ENCODE measurements around the gene MYDGF. TPM values are rescaled to one million over a fixed set of nuclear protein-coding genes. Genes with fewer than 3 reads are reported as not detected.

The MYDGF gene
- total and polyA plus RNA-seq, 2 of the 13 experiments (the other 11 are each of a cell fraction or from before 2014, with no cell fraction given): 116 to 198 TPM

DNA sequence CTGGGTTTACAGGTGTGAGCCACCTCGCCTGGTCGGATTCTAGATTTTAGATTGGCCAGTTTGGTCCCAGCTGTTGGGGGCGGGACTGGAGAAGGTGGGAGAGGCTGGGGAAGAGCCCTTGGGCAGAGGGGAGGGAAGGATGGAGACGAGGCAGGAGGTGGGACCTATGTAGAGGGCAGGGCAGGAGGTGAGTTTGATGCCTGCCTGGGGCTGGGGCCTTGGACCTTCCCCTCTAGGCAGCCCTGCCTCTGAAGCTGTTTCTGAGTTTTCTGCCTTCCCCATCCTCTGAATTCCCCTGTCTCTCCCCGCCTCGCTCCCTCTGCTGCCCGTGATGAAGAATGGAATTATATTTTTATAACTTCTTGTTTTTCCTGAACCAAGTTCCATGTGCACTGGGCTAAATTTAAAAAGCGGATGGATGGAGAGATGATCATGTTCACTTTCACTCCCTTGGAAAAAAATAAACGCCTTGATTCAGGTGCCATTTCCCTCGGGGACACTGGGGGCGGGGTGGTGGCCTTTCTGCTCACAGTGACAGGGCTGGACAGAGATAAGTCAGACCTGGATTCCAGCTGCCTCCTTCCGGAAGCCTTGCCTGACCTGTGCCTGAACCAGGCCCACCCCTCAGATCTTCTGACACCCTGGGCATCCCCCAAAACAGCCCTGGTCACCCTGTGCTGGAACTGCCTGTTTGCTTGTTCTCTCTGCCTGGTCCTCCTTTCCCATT, 47.3 kb downstream of the MYDGF start (continued):
- TF ChIP-seq THAP7 (CRISPR knock-in tag; IDR thresholded peaks at IDR 0.05) (no peak), ELK4 (CRISPR knock-in tag; IDR thresholded peaks at IDR 0.05; ENCODE audit: borderline replicate concordance) (no peak), SIN3A (IDR thresholded peaks at IDR 0.05; ENCODE audit: borderline replicate concordance, low read depth, low read length) (no peak), SP140L (CRISPR knock-in tag; IDR thresholded peaks at IDR 0.05; ENCODE audit: borderline replicate concordance) (no peak), ATRX (CRISPR knock-in tag; IDR thresholded peaks at IDR 0.05; ENCODE audit: borderline replicate concordance) (no peak), ZNF589 (CRISPR knock-in tag; conservative IDR thresholded peaks at IDR 0.05) (no peak), ELF3 (CRISPR knock-in tag; IDR thresholded peaks at IDR 0.05) (0 out of 2 replicates have a peak, but pooled peaks have one; percentile 9), KLF15 (CRISPR knock-in tag; IDR thresholded peaks at IDR 0.05; ENCODE audit: borderline replicate concordance) (no peak), ZNF331 (CRISPR knock-in tag; IDR thresholded peaks at IDR 0.05) (no peak), GRHL1 (CRISPR knock-in tag; conservative IDR thresholded peaks at IDR 0.05) (no peak), IKZF4 (CRISPR knock-in tag; IDR thresholded peaks at IDR 0.05; ENCODE audit: borderline replicate concordance, low read depth, not compliant biosample characterization) (no peak), ZNF350 (CRISPR knock-in tag; IDR thresholded peaks at IDR 0.05; ENCODE audit: borderline replicate concordance, low read depth) (no peak)
- TF ChIP-seq, protein P1, sequence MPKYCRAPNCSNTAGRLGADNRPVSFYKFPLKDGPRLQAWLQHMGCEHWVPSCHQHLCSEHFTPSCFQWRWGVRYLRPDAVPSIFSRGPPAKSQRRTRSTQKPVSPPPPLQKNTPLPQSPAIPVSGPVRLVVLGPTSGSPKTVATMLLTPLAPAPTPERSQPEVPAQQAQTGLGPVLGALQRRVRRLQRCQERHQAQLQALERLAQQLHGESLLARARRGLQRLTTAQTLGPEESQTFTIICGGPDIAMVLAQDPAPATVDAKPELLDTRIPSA (CRISPR knock-in tag; IDR thresholded peaks at IDR 0.05; ENCODE audit: borderline replicate concordance): no peak
- TF ChIP-seq, protein P2, sequence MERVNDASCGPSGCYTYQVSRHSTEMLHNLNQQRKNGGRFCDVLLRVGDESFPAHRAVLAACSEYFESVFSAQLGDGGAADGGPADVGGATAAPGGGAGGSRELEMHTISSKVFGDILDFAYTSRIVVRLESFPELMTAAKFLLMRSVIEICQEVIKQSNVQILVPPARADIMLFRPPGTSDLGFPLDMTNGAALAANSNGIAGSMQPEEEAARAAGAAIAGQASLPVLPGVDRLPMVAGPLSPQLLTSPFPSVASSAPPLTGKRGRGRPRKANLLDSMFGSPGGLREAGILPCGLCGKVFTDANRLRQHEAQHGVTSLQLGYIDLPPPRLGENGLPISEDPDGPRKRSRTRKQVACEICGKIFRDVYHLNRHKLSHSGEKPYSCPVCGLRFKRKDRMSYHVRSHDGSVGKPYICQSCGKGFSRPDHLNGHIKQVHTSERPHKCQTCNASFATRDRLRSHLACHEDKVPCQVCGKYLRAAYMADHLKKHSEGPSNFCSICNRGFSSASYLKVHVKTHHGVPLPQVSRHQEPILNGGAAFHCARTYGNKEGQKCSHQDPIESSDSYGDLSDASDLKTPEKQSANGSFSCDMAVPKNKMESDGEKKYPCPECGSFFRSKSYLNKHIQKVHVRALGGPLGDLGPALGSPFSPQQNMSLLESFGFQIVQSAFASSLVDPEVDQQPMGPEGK (CRISPR knock-in tag; IDR thresholded peaks at IDR 0.05): no peak
- TF ChIP-seq, protein P3, sequence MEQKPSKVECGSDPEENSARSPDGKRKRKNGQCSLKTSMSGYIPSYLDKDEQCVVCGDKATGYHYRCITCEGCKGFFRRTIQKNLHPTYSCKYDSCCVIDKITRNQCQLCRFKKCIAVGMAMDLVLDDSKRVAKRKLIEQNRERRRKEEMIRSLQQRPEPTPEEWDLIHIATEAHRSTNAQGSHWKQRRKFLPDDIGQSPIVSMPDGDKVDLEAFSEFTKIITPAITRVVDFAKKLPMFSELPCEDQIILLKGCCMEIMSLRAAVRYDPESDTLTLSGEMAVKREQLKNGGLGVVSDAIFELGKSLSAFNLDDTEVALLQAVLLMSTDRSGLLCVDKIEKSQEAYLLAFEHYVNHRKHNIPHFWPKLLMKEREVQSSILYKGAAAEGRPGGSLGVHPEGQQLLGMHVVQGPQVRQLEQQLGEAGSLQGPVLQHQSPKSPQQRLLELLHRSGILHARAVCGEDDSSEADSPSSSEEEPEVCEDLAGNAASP (CRISPR knock-in tag; IDR thresholded peaks at IDR 0.05; ENCODE audit: borderline replicate concordance): 0 out of 2 replicates have a peak, but pooled peaks have one; percentile 8

All from HepG2 (cell line).